Left colon (tissue), 2 donors: Measurements from ENCODE around the gene ANKRD1. TPM values are rescaled to one million over a fixed set of nuclear protein-coding genes. Genes with fewer than 3 reads are reported as not detected.
A peak's percentile ranks its signal among the peaks of the same experiment; 100 is the strongest.
"Not testable (repeated sequence)": the region's sequence is repeated elsewhere in the genome, so short reads cannot be mapped to it uniquely, and the experiment has no call there.

Experiments
- ATAC-seq: fragments of 200-7000 bp; cut with Tn5 transposase; one replicate; pipeline ENCODE4 v1.9.1; 2020; ENCODE audit warnings: mild to moderate bottlenecking, moderate library complexity
- DNase-seq, 2 donors: peaks; one replicate each; pipeline ENCODE4 v3.0.0-alpha.2; 2020
- intact Hi-C, 2 donors: fragments of 100-400 bp; cut with DNase I in 1 of 2; cut with micrococcal nuclease in 1 of 2; formaldehyde crosslinking; loops; one replicate each; pipeline versions ENCODE4 v1.11.2 to v1.14.0; 2022; cut with DNase I, micrococcal nuclease
- total RNA-seq, 2 donors: library from RNA; stranded (reverse); fragmentation: NEBNext Ultra II Directional; extraction: Animal tissue kit (Norgen Biotek cat#: 25700); gene quantifications; one replicate each; pipeline ENCODE4 v1.2.1, GENCODE V29; 2021
- donor health status: DM: no; HTN: no; CAD: no.
- donor health status: DM: yes; HTN: yes; CAD: no.

The ANKRD1 gene
- total RNA-seq, 2 donors from 2014 or later = not detected

DNA sequence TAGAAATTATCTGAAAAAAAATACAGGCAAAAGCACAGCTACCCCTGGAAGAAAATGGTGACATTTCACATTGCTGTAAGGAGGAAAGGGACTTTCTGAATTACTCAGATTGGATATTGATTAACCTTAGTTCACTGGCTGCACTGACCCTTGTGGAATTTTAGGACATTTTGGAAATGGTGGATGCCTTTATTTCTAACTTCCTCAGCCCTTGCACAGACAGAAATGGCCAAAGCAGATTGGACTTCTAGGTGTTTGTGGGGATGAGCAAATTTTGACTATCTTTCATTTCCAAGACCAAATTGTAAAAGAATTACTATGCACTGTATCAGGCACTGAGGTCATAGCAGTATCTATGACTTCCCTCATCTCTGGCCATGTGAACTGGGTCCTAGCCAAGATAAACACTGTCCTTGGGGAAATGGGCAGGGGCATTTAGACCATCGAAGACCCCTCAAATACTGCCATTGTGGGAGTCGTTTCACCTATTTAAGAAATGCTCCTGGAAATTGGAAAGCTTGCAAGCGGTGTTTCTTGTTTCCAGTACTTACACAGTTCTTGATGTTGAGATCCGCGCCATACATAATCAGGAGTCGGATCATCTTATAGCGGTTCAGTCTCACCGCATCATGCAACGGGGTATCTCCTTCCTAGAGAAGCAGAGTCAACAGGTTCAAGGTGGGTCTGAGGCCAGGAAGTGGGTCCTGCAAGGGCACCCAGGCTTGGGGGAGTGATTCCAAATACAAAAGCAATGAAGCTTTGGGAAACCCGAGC lies 5.7 kb downstream of the ANKRD1 start:
- intact Hi-C loops = loop anchor here in 1 of 2 donors (5.0 kb wide), 1 partner anchor 337 kb away; no protein-coding TSS in a partner anchor
- DNase-seq = no peak
- ATAC-seq = no peak

DNA sequence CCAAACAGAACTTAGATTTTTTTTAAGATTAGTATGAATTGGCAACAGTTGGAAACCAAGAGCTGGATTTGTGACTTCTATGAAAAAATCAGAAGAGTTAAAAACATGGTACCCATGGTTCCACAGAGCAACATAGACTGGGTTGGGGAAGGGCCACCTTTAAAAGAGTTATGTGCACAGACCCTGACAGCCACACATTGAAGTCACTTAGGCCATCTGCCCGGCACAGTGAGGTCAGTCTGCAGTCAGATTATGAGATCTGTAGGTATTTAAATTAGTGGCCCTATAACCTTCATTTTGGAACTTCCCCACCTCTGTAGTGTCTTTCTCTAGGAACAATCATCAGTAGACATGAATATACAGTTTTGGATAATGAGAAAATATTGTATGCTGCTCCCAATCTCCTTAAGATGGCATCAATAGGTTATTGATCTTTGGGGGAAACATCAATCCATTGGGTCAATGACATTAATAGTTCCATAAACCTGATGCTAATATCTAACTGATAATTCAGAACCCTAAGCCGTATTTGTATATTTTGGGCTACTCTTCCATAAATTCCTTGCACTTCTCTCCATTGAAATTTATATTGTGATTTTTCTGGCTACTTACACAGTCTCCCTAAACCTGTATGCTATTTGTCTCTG lies 7.0 kb downstream of the ANKRD1 start:
- DNase-seq (no peak), ATAC-seq (no peak)
- intact Hi-C loops = loop anchor here in 1 of 2 donors (5.0 kb wide), 1 partner anchor 338 kb away; no protein-coding TSS in a partner anchor

DNA sequence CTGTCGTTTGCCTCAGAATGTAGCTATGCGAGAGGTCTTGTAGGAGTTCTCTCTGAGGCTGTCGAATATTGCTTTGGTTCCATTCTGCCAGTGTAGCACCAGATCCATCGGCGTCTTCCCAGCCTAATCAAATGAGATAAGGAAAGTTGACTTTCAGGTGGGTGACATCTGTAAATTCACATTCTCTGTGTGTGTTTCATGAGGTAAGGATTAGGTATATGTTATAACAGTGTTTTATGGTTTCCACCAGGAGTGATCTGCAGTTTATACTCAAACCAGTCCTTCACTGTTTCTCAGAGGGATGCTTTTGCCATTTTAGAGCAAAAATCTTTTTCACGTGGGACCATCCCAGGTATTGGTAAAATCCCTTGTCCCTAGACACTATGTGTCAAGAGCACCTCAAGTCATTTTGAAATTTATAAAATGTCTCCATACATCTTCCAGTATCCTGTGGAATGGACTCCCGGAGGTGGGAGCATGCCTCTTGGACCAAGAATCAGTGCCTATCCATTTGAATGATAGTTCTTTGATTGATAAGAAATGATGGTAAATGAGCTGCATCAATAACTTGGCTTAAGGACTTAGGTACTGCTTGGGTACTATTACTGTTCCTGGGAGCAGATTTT lies 7.9 kb downstream of the ANKRD1 start:
- intact Hi-C loops = loop anchor here in 1 of 2 donors (5.0 kb wide), 1 partner anchor 339 kb away; no protein-coding TSS in a partner anchor
- no peak for DNase-seq
- ATAC-seq = no peak

DNA sequence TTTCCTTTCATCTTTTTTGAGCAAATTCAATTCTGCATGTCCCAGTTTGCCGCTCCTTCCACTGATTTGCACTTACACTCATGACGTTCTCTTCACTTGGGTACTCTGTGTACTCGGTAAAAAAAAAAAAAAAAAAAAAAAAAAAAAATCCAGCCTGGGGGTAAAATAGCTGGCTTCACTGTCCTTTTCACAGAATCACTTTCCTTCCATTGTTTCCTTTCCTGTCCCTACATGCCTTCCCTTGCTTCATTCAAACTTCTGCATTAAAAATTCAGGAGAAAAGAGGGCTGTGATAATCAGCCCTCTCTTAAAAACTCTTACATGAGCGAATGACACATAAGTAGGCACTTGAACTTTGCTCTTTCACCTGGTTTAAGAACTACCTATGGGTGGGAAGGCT lies 8.7 kb downstream of the ANKRD1 start:
- DNase-seq (no peak), ATAC-seq (no peak)
- intact Hi-C loops = loop anchor here in 1 of 2 donors (5.0 kb wide), 1 partner anchor 340 kb away; no protein-coding TSS in a partner anchor

DNA sequence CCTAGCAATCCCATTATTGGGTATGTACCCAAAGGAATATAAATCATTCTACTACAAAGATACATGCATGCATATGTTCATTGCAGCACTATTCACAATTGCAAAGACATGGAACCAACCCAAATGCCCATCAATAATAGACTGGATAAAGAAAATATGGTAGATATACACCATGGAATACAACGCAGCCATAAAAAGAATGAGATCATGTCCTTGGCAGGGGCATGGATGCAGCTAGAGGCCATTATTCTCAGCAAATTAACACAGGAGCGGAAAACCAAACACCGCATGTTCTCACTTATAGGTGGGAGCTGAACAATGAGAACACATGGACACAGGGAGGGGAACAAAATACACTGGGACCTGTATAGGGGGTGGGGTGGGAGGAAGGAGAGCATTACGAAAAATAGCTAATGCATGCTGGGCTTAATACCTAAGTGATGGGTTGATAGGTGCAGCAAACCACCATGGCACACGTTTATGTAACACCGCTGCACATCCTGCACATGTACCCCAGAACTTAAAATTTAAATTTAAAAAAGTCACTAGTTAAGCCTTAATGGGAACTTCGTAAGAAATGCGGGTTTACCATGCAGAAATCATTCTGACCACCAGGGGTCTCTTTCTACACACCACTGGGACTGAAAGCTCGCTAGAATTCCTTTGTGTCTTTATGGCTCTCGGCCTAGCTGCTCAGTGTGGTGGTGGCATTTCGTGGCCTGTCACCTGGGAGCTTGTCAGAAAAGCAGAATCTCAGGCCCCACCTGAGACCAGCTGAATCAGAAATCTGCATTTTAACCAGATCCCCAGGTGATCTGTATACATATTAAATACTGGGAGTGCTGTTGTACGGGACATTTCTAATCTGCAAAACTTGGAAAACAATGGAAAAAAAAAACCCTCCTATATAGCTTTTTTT lies 9.5 kb downstream of the ANKRD1 start:
- intact Hi-C loops = loop anchor here in 1 of 2 donors (5.0 kb wide), 1 partner anchor 341 kb away; no protein-coding TSS in a partner anchor
- ATAC-seq = peak; percentile 94
- DNase-seq = peak; percentile 29 to 41

DNA sequence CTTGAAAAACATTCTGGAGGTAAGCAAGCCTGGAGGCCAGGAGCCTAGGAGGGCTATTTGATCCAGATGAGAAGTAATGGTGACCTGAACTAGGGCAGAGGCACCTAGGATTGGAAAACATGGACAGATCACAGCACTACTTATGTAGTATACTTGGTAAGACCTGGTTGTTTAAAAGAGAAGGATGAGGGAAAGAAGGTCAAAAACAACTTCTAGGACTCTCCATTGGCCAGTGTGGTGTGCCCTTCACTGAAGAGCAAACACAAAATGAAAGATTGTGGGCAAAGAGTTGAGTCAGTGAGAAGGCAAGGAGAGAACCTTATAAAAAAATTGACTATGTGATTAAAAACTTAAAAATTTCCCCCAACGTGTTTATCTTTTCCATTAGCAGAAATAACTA lies 14.3 kb downstream of the ANKRD1 start:
- DNase-seq (no peak), ATAC-seq (no peak)
- intact Hi-C loops = no loop called here

DNA sequence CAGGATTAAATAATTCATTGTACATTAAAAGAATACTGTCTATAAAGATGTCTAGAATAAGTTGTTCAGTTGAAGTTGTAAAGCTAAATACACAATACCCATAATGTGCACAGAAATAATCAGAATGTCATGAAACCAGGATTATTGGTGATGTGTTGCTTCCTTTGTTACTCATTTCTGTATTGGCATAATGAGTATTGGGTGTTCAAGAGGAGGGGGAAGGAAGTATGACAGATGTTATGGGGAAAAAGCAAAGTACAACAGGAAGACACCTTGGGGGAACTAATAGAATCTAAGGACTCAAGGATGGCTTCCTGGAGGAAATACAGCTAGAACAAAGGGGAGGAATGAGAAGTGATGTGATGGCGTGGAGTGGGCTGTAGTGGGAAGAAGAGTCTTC lies 15.0 kb downstream of the ANKRD1 start:
- ATAC-seq (no peak), DNase-seq (no peak)
- intact Hi-C loops = no loop called here

DNA sequence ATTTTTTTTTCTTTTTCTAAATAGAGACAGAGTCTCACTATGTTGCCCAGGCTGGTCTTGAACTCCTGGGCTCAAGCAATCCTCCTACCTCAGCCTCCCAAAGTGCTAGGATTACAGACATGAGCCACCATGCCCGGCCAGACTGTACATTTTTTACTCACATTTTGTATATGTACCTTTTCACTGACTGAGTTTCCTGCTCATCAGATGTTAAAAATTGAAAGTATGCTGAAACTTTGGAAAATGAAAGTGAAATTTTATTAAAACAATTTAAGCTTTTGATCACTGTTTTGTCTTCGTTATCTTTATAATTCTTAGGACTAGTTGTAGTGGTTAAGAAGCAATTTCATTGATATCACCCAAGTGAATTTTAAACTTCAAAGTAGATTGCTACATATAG lies 24.0 kb downstream of the ANKRD1 start:
- intact Hi-C loops = not testable (repeated sequence)

DNA sequence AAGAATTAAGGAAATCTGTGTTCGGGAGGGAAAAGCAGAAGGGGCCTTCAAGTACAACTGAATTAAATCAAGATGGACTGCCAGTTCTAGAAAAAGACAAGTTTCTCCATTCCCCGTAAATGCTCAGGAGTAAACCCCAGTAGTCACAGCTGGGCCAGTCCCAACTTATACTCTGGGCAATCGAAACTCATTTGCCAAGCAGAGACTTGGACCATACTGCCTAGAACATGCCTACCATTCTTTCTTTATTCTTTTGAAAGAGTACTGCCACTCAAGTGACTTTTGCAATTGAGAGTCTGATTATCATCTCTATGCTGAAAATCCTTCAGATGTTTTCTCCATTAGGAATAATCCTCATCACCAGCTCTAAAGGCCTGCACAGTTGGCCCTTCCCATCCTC lies 27.7 kb downstream of the ANKRD1 start:
- DNase-seq (no peak), ATAC-seq (no peak)
- intact Hi-C loops = no loop called here

More for the DNA sequence above, 24.0 kb downstream of the ANKRD1 start:
- DNase-seq, ATAC-seq: not testable (repeated sequence)

DNA sequence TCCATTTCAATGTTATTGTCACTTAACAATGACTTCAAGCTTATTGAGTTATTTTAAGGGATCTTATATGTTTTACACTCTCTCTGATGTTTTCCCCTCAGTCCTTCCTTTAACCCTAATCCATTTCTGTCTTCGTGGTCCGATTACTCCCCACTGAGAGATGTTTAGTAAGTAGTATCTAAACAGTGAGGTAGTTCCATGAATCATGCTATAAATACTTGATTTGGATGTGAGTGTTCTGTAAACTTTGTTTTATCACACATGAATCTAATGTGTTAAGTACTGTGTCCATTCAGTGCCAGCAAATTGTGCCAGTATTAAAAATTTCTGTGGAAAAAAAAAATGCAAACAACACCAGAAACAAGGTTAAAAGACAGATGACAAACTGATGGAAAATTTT lies 30.5 kb downstream of the ANKRD1 start:
- ATAC-seq (no peak), DNase-seq (no peak)
- intact Hi-C loops = no loop called here

DNA sequence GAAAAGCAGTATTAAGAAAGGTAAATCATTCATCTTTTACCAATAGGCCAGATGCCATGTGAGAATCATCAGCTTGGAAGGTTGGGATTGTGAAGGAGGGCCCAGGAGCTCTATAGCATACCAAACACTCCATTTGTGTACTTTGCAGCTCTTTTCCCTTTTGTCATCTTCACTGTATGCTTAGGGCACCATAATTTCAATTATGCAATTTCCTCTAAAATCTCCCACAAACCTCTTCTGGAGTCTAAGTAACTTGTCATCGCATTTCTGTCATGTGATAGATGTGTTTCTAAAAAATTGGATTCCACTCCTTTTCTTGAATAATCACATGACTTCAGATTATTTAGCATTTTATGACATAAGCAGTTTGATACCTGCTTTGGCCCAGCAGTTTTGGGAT lies 31.3 kb downstream of the ANKRD1 start:
- intact Hi-C loops = no loop called here
- no peak for ATAC-seq
- no peak for DNase-seq

DNA sequence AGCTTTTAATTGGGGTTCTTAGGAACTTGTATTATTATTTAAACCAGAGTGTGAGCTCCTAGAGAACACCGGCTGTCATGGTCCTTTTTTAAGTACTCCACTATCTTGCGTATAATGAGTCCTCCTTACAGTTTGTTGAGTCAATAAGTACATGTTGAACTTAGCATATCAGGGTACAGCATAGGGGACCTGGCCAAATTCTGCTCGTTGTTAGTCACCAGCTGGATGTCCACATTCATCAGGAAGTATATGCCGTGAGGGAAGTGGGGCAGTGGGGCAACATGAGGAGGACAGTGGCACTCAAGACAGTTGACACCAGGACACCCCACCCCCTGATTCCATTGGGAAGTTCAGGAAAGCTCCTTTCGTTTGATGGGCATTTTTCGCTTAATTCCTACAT lies 32.5 kb downstream of the ANKRD1 start:
- DNase-seq = no peak
- intact Hi-C loops = no loop called here
- ATAC-seq = no peak

DNA sequence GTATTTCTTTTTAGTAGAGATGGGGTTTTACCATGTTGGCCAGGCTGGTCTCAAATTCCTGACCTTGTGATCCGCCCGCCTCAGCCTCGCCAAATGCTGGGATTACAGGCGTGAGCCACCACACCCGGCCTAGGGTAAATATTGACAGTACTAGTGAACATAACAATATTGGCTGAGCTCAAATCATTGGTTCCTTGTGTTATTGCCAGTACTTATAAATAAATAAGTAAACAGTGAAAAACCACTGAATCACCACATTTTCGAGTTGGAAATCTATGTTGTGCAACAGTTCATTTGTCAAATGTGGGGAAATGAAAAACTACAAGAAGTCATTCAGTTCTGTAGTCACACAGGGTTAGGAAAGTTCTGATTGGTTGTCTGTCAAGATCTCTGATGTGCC lies 33.3 kb downstream of the ANKRD1 start:
- DNase-seq (peak; percentile 31 to 53), ATAC-seq (peak; percentile 95)

DNA sequence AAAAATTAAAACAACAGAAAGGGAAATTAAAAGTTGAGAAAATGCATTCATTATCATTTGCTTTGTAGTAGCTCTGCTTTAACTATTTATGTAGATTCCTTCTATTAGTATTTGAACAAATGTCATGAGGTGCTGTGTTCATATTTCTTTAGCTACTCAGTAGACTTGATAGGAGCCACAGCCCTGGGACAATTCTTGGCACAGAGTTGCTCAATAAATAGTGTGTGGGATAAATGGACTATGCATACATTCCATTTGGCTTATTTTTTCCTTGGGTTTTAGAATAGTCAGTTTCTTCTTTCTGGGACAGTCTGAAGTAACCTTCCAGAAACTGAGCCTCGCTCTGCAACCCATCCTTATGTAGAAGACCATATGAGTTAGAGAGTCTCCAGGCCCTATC lies 35.7 kb downstream of the ANKRD1 start:
- DNase-seq (no peak), ATAC-seq (no peak)
- intact Hi-C loops = no loop called here

More for the DNA sequence above, 33.3 kb downstream of the ANKRD1 start:
- intact Hi-C loops = no loop called here

DNA sequence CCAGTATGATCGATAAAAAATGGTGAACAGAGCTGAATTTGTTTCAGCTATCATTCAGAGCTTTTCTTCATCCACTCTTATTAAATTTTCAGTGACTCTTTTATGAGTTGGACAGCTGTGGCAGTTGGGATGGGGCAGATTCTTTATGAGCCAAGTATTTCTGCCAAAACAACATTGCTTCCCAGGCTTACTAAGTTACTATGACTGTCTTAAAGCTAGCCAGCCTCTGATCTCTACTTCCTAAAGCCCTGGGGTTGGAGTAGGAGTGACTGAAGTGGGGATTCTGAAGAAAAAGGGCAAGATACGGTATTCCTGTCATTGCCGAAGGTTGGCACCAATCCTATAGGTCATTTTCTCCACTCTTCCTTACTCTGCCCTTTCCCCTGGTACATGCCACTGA lies 36.5 kb downstream of the ANKRD1 start:
- no peak for DNase-seq
- intact Hi-C loops = no loop called here
- no peak for ATAC-seq

DNA sequence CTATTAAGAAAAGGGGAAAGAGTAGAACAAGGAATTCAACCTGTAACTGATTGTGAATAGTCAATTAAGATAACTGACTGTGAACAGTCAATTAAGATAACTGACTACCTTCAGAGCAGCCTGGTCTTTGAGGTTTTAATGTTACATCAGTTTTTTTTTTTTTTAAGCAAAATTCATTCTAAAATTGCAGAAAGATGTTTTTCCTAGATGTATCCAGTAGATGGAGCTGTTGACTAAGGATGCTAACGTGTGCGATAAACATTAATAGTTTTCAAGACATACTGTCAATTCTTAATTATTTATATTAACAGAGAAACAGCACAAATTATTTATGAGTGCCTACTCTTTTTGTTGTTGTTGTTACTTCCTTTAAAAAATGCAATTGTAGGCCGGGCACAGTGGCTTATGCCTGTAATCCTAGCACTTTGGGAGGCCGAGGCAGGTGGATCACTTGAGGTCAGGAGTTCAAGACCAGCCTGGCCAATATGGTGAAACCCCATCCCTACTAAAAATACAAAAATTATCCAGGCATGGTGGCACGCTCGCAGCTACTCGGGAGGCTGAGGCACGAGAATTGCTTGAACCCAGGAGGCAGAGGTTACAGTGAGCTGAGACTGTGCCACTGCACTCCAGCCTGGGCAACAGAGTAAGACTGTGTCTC lies 40.7 kb downstream of the ANKRD1 start:
- intact Hi-C loops, DNase-seq, ATAC-seq: not testable (repeated sequence)

DNA sequence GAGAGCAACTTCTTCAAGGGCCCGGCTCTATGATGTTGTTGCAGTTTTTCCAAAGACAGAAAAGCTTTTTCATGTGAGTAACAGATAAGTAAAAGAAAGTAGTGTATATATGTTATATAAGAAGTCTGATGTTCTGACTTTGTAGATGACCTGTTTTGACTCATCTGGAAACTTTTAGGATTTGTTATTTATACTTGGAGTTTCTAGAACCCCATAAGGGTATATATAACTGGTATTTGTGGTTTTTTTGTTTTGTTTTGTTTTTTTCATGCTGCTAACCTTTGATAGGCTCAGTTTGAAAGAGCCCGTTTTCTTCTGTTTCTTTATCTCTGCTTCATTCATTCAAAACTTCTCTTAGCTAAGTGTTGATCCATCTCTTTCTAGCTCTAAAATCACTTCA lies 41.8 kb downstream of the ANKRD1 start:
- intact Hi-C loops = no loop called here
- DNase-seq = no peak
- no peak for ATAC-seq

DNA sequence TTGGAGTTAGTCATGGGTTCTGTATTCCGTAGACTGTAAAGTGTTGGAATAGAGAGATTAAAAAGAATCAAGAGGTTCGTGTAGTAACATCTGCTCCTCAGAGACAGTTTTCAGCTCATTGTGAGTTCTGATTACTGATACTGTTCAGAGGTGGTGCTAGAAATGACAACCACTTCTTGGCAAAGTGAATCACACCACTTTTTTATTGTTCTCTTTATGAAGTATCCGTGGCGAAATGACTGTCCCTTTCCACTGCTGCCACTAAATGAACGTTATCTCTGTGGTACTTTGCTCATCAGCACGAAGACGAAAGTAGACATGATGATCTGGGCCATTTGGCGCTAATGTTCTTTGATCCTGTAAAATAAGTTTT lies 48.3 kb downstream of the ANKRD1 start:
- DNase-seq (no peak), ATAC-seq (no peak)
- intact Hi-C loops = no loop called here
